OCI-M1 (cell line): ENCODE data around the gene LIG3.
"Not testable (repeated sequence)": the region's sequence is repeated elsewhere in the genome, so short reads cannot be mapped to it uniquely, and the experiment has no call there.

ENCODE experiments used
- DNase-seq: peaks from one replicate; lab custom pipeline; 2025; lab: John Stamatoyannopoulos, UW

The LIG3 gene

GRCh38 chr17:34999456-34999855 is 19.1 kb downstream of the LIG3 start:
- DNase-seq: no peak

GRCh38 chr17:35000965-35001364 is 20.7 kb downstream of the LIG3 start:
- not testable (repeated sequence) for DNase-seq

- no peak for DNase-seq
Measured at GRCh38 chr17:35001549-35001948, 21.2 kb downstream of the LIG3 start.

GRCh38 chr17:35002876-35003551 is 22.7 kb downstream of the LIG3 start:
- DNase-seq: no peak

- DNase-seq: no peak
Measured at GRCh38 chr17:35003778-35004177, 23.5 kb downstream of the LIG3 start.

GRCh38 chr17:35006345-35006744 is 26.0 kb downstream of the LIG3 start:
- no peak for DNase-seq

GRCh38 chr17:35006961-35007360 is 26.6 kb downstream of the LIG3 start:
- no peak for DNase-seq

- DNase-seq: no peak
Measured at GRCh38 chr17:35010093-35010492, 29.8 kb downstream of the LIG3 start.

- no peak for DNase-seq
Measured at GRCh38 chr17:35011671-35012216, 31.4 kb downstream of the LIG3 start.

GRCh38 chr17:35016369-35016768 is 36.1 kb downstream of the LIG3 start:
- DNase-seq: no peak

GRCh38 chr17:35017021-35017420 is 36.7 kb downstream of the LIG3 start:
- DNase-seq: no peak

- no peak for DNase-seq
Measured at GRCh38 chr17:35018814-35019213, 38.5 kb downstream of the LIG3 start.

- DNase-seq: no peak
Measured at GRCh38 chr17:35019386-35020179, 39.3 kb downstream of the LIG3 start.

GRCh38 chr17:35021520-35022380 is 41.4 kb downstream of the LIG3 start:
- no peak for DNase-seq

- DNase-seq: no peak
Measured at GRCh38 chr17:35022536-35023063, 42.3 kb downstream of the LIG3 start.

GRCh38 chr17:35023538-35023937 is 43.2 kb downstream of the LIG3 start:
- no peak for DNase-seq

GRCh38 chr17:35025541-35025940 is 45.2 kb downstream of the LIG3 start:
- DNase-seq: no peak

- DNase-seq: not testable (repeated sequence)
Measured at GRCh38 chr17:35028097-35028496, 47.8 kb downstream of the LIG3 start.

- DNase-seq: peak; percentile 62
Measured at GRCh38 chr17:35028531-35029262, 48.4 kb downstream of the LIG3 start.

GRCh38 chr17:35030780-35031179 is 50.5 kb downstream of the LIG3 start:
- DNase-seq: no peak

- DNase-seq: no peak
Measured at GRCh38 chr17:35038453-35038852, 58.1 kb downstream of the LIG3 start.
